GM19328 (cell line): ENCODE measurements around the gene SORD.

Experiments used
- ATAC-seq: cut with Tn5 transposase; IDR thresholded peaks from one replicate; pipeline ENCODE4 v1.9.1; 2021; ENCODE audit warnings: mild to moderate bottlenecking, moderate library complexity; ENCODE audit not compliant: unreplicated experiment

The SORD gene

GRCh38 chr15:45114751-45115085 is 91.7 kb downstream of the SORD start:
- ATAC-seq = no peak

- ATAC-seq = no peak
Observed at GRCh38 chr15:45115312-45115820, 92.4 kb downstream of the SORD start.

GRCh38 chr15:45116006-45116481 is 93.0 kb downstream of the SORD start:
- ATAC-seq = no peak

GRCh38 chr15:45116482-45117307 is 93.7 kb downstream of the SORD start:
- ATAC-seq = no peak

GRCh38 chr15:45117308-45118130 is 94.5 kb downstream of the SORD start:
- no peak for ATAC-seq

- peak; percentile 75 for ATAC-seq
Observed at GRCh38 chr15:45118131-45118588, 95.2 kb downstream of the SORD start.

GRCh38 chr15:45118996-45119395 is 96.0 kb downstream of the SORD start:
- no peak for ATAC-seq

- ATAC-seq = no peak
Observed at GRCh38 chr15:45120081-45120972, 97.3 kb downstream of the SORD start.

GRCh38 chr15:45121020-45121419 is 98.0 kb downstream of the SORD start:
- no peak for ATAC-seq

GRCh38 chr15:45121706-45122417 is 98.9 kb downstream of the SORD start:
- ATAC-seq = no peak

- no peak for ATAC-seq
Observed at GRCh38 chr15:45122719-45123118, 99.7 kb downstream of the SORD start.

GRCh38 chr15:45123397-45123796 is 100.4 kb downstream of the SORD start:
- no peak for ATAC-seq

GRCh38 chr15:45126535-45127158 is 103.7 kb downstream of the SORD start:
- ATAC-seq = no peak
